HG02981 (cell line): Measurements from ENCODE around the gene SEZ6L2.
"Not testable (repeated sequence)": the region's sequence is repeated elsewhere in the genome, so short reads cannot be mapped to it uniquely, and the experiment has no call there.

ENCODE experiments used
- ATAC-seq: cut with Tn5 transposase; IDR thresholded peaks from one replicate; pipeline ENCODE4 v1.9.1; 2021; ENCODE audit warnings: mild to moderate bottlenecking, moderate library complexity; ENCODE audit not compliant: unreplicated experiment

The SEZ6L2 gene

GRCh38 chr16:29899516-29900101 is at the start of gene SEZ6L2:
TSS of gene SEZ6L2 (minus strand) at chr16:29899550. CDS start at chr16:29899019, 531 bp downstream.
- ATAC-seq = no peak

- ATAC-seq = no peak
Observed at GRCh38 chr16:29947897-29948296, 48.5 kb upstream of the SEZ6L2 start.

- ATAC-seq = no peak
Observed at GRCh38 chr16:29943846-29944799, 44.8 kb upstream of the SEZ6L2 start.

- no peak for ATAC-seq
Observed at GRCh38 chr16:29940656-29941055, 41.3 kb upstream of the SEZ6L2 start.

- not testable (repeated sequence) for ATAC-seq
Observed at GRCh38 chr16:29931750-29932149, 32.4 kb upstream of the SEZ6L2 start.

GRCh38 chr16:29927070-29927905 is 27.9 kb upstream of the SEZ6L2 start:
- no peak for ATAC-seq

GRCh38 chr16:29926711-29927052 is 27.3 kb upstream of the SEZ6L2 start:
- no peak for ATAC-seq

- ATAC-seq = peak; percentile 92
Observed at GRCh38 chr16:29925781-29926710, 26.7 kb upstream of the SEZ6L2 start, which contains the start of gene KCTD13. TSS of gene KCTD13 (minus strand) at chr16:29926226. CDS start at chr16:29926033, 193 bp downstream.

- ATAC-seq = no peak
Observed at GRCh38 chr16:29925105-29925756, 25.9 kb upstream of the SEZ6L2 start.

GRCh38 chr16:29922986-29923501 is 23.7 kb upstream of the SEZ6L2 start:
- no peak for ATAC-seq

- no peak for ATAC-seq
Observed at GRCh38 chr16:29922326-29922725, 23.0 kb upstream of the SEZ6L2 start.

GRCh38 chr16:29921034-29921385 is 21.7 kb upstream of the SEZ6L2 start:
- no peak for ATAC-seq

GRCh38 chr16:29920288-29921033 is 21.1 kb upstream of the SEZ6L2 start:
- ATAC-seq = no peak

- ATAC-seq = no peak
Observed at GRCh38 chr16:29916979-29917378, 17.6 kb upstream of the SEZ6L2 start.

- ATAC-seq = no peak
Observed at GRCh38 chr16:29915590-29916247, 16.4 kb upstream of the SEZ6L2 start.

GRCh38 chr16:29913514-29913913 is 14.2 kb upstream of the SEZ6L2 start:
- no peak for ATAC-seq

GRCh38 chr16:29912087-29912486 is 12.7 kb upstream of the SEZ6L2 start:
- ATAC-seq = no peak

GRCh38 chr16:29911676-29912010 is 12.3 kb upstream of the SEZ6L2 start:
- ATAC-seq = no peak
